Iris pigment epithelial cell (primary cell): ENCODE measurements around the gene MYH4.

Experiments
- DNase-seq: peaks from one replicate; pipeline ENCODE4 v3.0.0-alpha.2; 2011; ENCODE audit warnings: low read depth

The MYH4 gene

GRCh38 chr17:10421900-10422542, 47.3 kb downstream of the MYH4 start, which contains the start of gene MYH8:
MYH8 (minus strand) TSS chr17:10421950; CDS start chr17:10420227, 1,723 bp downstream.
- no peak for DNase-seq

GRCh38 chr17:10421211-10421610, 48.1 kb downstream of the MYH4 start:
- DNase-seq = no peak

- no peak for DNase-seq
Measured at GRCh38 chr17:10420811-10421210, 48.5 kb downstream of the MYH4 start.

- no peak for DNase-seq
Measured at GRCh38 chr17:10417431-10417830, 51.9 kb downstream of the MYH4 start.

GRCh38 chr17:10415161-10415560, 54.2 kb downstream of the MYH4 start:
- DNase-seq = no peak

- DNase-seq = no peak
Measured at GRCh38 chr17:10403589-10403988, 65.8 kb downstream of the MYH4 start.

GRCh38 chr17:10398352-10398751, 71.0 kb downstream of the MYH4 start:
- no peak for DNase-seq

- no peak for DNase-seq
Measured at GRCh38 chr17:10396524-10397163, 72.7 kb downstream of the MYH4 start.

GRCh38 chr17:10394201-10394887, 75.0 kb downstream of the MYH4 start:
- no peak for DNase-seq
